Kidney (tissue), 14 donors: ENCODE data around the gene SBF2. TPM values are rescaled to one million over a fixed set of nuclear protein-coding genes. Genes with fewer than 3 reads are reported as not detected.
A peak's percentile ranks its signal among the peaks of the same experiment; 100 is the strongest.

ENCODE experiments used
- DNase-seq, 5 donors: peaks; one replicate each; pipeline ENCODE4 v3.0.0-alpha.2; 2013 to 2020
- FAIRE-seq: peaks from 2 replicates; lab custom pipeline; 2012; peaks lifted over from hg19 to GRCh38; lab: Jason Lieb, UNC
- H3K27ac ChIP-seq, 2 donors: one replicate each; pipeline ENCODE4 v1.7.0; 2013; ENCODE audit warnings: low read depth in 2 of 2, low read length in 2 of 2, inconsistent platforms in 1 of 2
- H3K27me3 ChIP-seq: one replicate; pipeline ENCODE4 v1.7.1; 2013; ENCODE audit warnings: low read length, inconsistent platforms; ENCODE audit not compliant: control insufficient read depth, insufficient read depth
- H3K36me3 ChIP-seq, 3 donors: one replicate each; pipeline versions ENCODE4 v1.7.0 to v1.7.1; 2013; ENCODE audit warnings: low read length in 3 of 3, control low read depth in 1 of 3, inconsistent platforms in 1 of 3; ENCODE audit not compliant: insufficient read depth in 3 of 3, control insufficient read depth in 2 of 3
- H3K4me1 ChIP-seq, 3 donors: one replicate each; pipeline versions ENCODE4 v1.7.0 to v1.7.1; 2013; ENCODE audit warnings: low read length in 3 of 3, inconsistent platforms in 1 of 3, low read depth in 1 of 3; ENCODE audit not compliant: control insufficient read depth in 2 of 3, insufficient read depth in 2 of 3
- H3K4me3 ChIP-seq, 3 donors: one replicate each; pipeline versions ENCODE4 v1.7.0 to v1.8.1; 2013; ENCODE audit warnings: low read length in 3 of 3, control low read depth in 1 of 3, inconsistent platforms in 1 of 3
- H3K9ac ChIP-seq, 3 donors: one replicate each; pipeline versions ENCODE4 v1.7.0 to v1.7.1; 2013; ENCODE audit warnings: low read length in 3 of 3, control low read depth in 1 of 3, inconsistent platforms in 1 of 3
- H3K9me3 ChIP-seq, 3 donors: one replicate each; pipeline versions ENCODE4 v1.7.0 to v1.7.1; 2013; ENCODE audit warnings: low read length in 3 of 3, control low read depth in 1 of 3, inconsistent platforms in 1 of 3; ENCODE audit not compliant: control insufficient read depth in 2 of 3, insufficient read depth in 1 of 3
- CTCF ChIP-seq: IDR thresholded peaks from 3 replicates; pipeline ENCODE4 v1.5.1; 2012; ENCODE audit warnings: mild to moderate bottlenecking, moderate library complexity, borderline replicate concordance; ENCODE audit not compliant: insufficient read depth; ENCODE audit errors: extremely low read depth
- intact Hi-C: fragments of 100-400 bp; cut with DNase I; formaldehyde crosslinking; loops from one replicate; pipeline ENCODE4 v1.11.1; 2022
- polyA plus RNA-seq: library from polyadenylated mRNA; stranded (reverse); fragments of 350-450 nt; fragmentation: Illumina TruSeq; extraction: RNeasy Lipid Tissue Mini Kit (QIAGEN cat#74804); gene quantifications from one replicate; pipeline ENCODE4 v1.2.3, GENCODE V29; 2014; ENCODE audit warnings: low read depth, low replicate concordance; ENCODE audit not compliant: insufficient read depth
- total RNA-seq: library from RNA; stranded (reverse); fragmentation: NEBNext Ultra II Directional; extraction: Animal tissue kit (Norgen Biotek cat#: 25700); gene quantifications from one replicate; pipeline ENCODE4 v1.2.1, GENCODE V29; 2021
- donor health status: control.
- donor health status: control.
- donor health status: control.
- donor health status: control.
- donor health status: control.
- donor health status: DM: yes; HTN: yes; CAD: no.
- donor health status: Normal renal cell carcinoma (clear cell type).

Gene SBF2
- total and polyA plus RNA-seq, 2 donors from 2014 or later: 13.1 to 55.4 TPM

GRCh38 chr11:9878936-9879335 is 415.1 kb downstream of the SBF2 start:
- no peak overlapping the region for H3K9ac ChIP-seq
- H3K36me3 ChIP-seq: no peaks in the 10 kb centered on the region
- no peaks in the 10 kb centered on the region for H3K27me3 ChIP-seq
- no peak for TF ChIP-seq CTCF
- no peak overlapping the region for H3K27ac ChIP-seq
- no peaks in the 10 kb centered on the region for H3K9me3 ChIP-seq
- no peaks in the 10 kb centered on the region for H3K4me1 ChIP-seq
- FAIRE-seq: no peak
- intact Hi-C loops: no loop called here
- no peak for DNase-seq
- H3K4me3 ChIP-seq: no peak overlapping the region

- H3K9me3 ChIP-seq: no peaks in the 10 kb centered on the region
- no peak for TF ChIP-seq CTCF
- H3K36me3 ChIP-seq: no peaks in the 10 kb centered on the region
- H3K4me3 ChIP-seq: no peak overlapping the region
- no peak overlapping the region for H3K9ac ChIP-seq
- H3K27me3 ChIP-seq: no peaks in the 10 kb centered on the region
- no peak overlapping the region for H3K27ac ChIP-seq
- intact Hi-C loops: no loop called here
- DNase-seq (no peak), FAIRE-seq (no peak)
- no peaks in the 10 kb centered on the region for H3K4me1 ChIP-seq
Measured at GRCh38 chr11:9876331-9876730, 417.7 kb downstream of the SBF2 start.

- Histone ChIP-seq H3K9me3 (no peaks in the 10 kb centered on the region), H3K4me3 (no peak overlapping the region), H3K27ac (no peak overlapping the region), H3K27me3 (no peaks in the 10 kb centered on the region), H3K4me1 (no peaks in the 10 kb centered on the region), H3K36me3 (no peaks in the 10 kb centered on the region), H3K9ac (no peak overlapping the region)
- peak in 1 of 5 donors; percentile 42 for DNase-seq
- no peak for TF ChIP-seq CTCF
- FAIRE-seq: no peak
- intact Hi-C loops: no loop called here
Measured at GRCh38 chr11:9875862-9876261, 418.2 kb downstream of the SBF2 start.

DNA sequence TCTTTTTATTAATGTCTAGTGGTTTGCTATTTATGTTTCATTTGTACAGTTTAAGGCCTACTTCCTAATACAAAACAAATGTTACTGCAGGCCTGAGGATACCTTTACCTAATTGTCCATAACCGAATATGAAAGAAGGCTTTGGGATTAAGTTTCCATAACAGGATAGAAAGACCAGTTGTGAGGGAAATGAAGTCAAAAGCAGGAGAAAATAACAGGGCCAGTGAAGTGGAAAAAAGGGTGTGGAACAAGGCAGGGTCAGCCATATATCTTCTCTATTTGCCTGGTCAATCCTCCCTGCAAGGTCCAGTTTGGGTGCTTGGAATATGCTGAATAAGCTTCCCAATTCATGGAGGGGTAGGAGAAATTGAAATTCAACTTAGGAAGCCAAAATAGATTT is 418.6 kb downstream of the SBF2 start:
- no peaks in the 10 kb centered on the region for H3K36me3 ChIP-seq
- no peaks in the 10 kb centered on the region for H3K27me3 ChIP-seq
- intact Hi-C loops: no loop called here
- H3K4me3 ChIP-seq: no peak overlapping the region
- no peak for TF ChIP-seq CTCF
- no peak for FAIRE-seq
- no peaks in the 10 kb centered on the region for H3K4me1 ChIP-seq
- DNase-seq: peak in 2 of 5 donors; percentile 49 to 66
- no peaks in the 10 kb centered on the region for H3K9me3 ChIP-seq
- H3K27ac ChIP-seq: no peak overlapping the region
- H3K9ac ChIP-seq: no peak overlapping the region
